ENCODE data around the gene KLHL4. TPM values are rescaled to one million over a fixed set of nuclear protein-coding genes. Genes with fewer than 3 reads are reported as not detected.

Gene KLHL4, protein sequence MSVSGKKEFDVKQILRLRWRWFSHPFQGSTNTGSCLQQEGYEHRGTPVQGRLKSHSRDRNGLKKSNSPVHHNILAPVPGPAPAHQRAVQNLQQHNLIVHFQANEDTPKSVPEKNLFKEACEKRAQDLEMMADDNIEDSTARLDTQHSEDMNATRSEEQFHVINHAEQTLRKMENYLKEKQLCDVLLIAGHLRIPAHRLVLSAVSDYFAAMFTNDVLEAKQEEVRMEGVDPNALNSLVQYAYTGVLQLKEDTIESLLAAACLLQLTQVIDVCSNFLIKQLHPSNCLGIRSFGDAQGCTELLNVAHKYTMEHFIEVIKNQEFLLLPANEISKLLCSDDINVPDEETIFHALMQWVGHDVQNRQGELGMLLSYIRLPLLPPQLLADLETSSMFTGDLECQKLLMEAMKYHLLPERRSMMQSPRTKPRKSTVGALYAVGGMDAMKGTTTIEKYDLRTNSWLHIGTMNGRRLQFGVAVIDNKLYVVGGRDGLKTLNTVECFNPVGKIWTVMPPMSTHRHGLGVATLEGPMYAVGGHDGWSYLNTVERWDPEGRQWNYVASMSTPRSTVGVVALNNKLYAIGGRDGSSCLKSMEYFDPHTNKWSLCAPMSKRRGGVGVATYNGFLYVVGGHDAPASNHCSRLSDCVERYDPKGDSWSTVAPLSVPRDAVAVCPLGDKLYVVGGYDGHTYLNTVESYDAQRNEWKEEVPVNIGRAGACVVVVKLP
- total RNA-seq (2021; ENCODE audit: unreplicated experiment) (0.10 TPM), Bru-seq, nascent RNA (not detected), BruChase-seq, experiment 1, labeled RNA remaining after a 6-hour chase (percentile 0 among the genes with signal in this experiment), BruChase-seq, experiment 2, labeled RNA remaining after a 2-hour chase (percentile 1 among the genes with signal in this experiment)
- not detected in 2 replicates for polyA plus RNA-seq (2012)
- long read RNA-seq = 0 reads

DNA sequence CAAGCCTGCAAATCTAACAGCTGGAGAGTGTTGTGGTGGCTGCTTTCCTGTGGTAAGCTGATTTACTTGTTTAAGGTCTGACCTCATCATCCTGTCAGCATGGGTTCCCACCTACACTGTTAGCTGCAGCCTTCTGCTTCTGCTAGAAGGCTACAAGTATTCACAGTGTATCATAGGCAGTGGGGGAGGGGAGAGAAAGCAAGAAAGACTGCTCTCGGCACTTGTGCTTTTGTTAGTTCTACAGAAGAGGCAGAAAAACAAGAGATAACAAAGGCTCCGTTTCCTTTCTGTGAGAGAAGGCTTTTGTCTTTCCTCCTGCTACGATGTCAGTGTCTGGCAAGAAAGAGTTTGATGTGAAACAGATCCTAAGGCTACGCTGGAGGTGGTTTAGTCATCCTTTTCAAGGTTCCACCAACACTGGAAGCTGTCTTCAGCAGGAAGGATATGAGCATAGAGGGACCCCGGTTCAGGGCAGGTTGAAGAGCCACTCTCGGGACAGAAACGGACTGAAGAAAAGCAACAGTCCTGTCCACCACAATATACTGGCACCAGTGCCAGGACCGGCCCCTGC is at the start of gene KLHL4:
KLHL4 (plus strand) TSS at position 232 of the 571 bp plus-strand sequence; CDS start at position 324, 92 bp downstream.
- H2AFZ ChIP-seq (ENCODE audit: low read depth, low read length, poor library complexity, severe bottlenecking) = no peak within 1 kb of the TSS
- H3K9me3 ChIP-seq (ENCODE audit: control insufficient read depth in 1 of 2, insufficient read depth in 1 of 2, low read depth in 1 of 2, low read length in 2 of 2) = no peaks in the 10 kb centered on the region
- H3K4me3 ChIP-seq (replicated peaks in 1 of 2; ENCODE audit: low read depth in 1 of 2, low read length in 2 of 2) = no peak within 1 kb of the TSS
- no peaks in the 10 kb centered on the region for H3K36me3 ChIP-seq (ENCODE audit: control insufficient read depth in 1 of 2, insufficient read depth in 2 of 2, low read length in 2 of 2)
- H3K9ac ChIP-seq (ENCODE audit: low read length) = no peak within 1 kb of the TSS
- RAD21 ChIA-PET (ENCODE audit: low non-redundant PET in 1 of 2, low total read pairs in 2 of 2, uncharacterized antibody in 2 of 2, unreplicated experiment in 2 of 2) = no interaction called here
- no peak for ATAC-seq
- POLR2A ChIA-PET = no interaction called here
- no peaks in the 10 kb centered on the region for H4K20me1 ChIP-seq (ENCODE audit: insufficient read depth)
- no peak within 1 kb of the TSS for H3K27ac ChIP-seq (ENCODE audit: low read depth, low read length)
- H3K4me2 ChIP-seq (ENCODE audit: low read length) = no peak within 1 kb of the TSS
- no peaks in the 10 kb centered on the region for H3K27me3 ChIP-seq (ENCODE audit: insufficient read depth, low read length)
- intact Hi-C loops (cut with micrococcal nuclease) = no loop called here
- H3K9me2 ChIP-seq (ENCODE audit: insufficient read depth) = no peaks in the 10 kb centered on the region
- H3K79me2 ChIP-seq (ENCODE audit: insufficient read depth, low read length) = no peaks in the 10 kb centered on the region
- no peaks in the 10 kb centered on the region for H3K4me1 ChIP-seq (ENCODE audit: control insufficient read depth in 1 of 2, insufficient read depth in 2 of 2, low read length in 2 of 2)
- CTCF ChIA-PET = no interaction called here
- DNase-seq (ENCODE audit: low read depth, low spot score) = no peak
- TF ChIP-seq, protein P1, sequence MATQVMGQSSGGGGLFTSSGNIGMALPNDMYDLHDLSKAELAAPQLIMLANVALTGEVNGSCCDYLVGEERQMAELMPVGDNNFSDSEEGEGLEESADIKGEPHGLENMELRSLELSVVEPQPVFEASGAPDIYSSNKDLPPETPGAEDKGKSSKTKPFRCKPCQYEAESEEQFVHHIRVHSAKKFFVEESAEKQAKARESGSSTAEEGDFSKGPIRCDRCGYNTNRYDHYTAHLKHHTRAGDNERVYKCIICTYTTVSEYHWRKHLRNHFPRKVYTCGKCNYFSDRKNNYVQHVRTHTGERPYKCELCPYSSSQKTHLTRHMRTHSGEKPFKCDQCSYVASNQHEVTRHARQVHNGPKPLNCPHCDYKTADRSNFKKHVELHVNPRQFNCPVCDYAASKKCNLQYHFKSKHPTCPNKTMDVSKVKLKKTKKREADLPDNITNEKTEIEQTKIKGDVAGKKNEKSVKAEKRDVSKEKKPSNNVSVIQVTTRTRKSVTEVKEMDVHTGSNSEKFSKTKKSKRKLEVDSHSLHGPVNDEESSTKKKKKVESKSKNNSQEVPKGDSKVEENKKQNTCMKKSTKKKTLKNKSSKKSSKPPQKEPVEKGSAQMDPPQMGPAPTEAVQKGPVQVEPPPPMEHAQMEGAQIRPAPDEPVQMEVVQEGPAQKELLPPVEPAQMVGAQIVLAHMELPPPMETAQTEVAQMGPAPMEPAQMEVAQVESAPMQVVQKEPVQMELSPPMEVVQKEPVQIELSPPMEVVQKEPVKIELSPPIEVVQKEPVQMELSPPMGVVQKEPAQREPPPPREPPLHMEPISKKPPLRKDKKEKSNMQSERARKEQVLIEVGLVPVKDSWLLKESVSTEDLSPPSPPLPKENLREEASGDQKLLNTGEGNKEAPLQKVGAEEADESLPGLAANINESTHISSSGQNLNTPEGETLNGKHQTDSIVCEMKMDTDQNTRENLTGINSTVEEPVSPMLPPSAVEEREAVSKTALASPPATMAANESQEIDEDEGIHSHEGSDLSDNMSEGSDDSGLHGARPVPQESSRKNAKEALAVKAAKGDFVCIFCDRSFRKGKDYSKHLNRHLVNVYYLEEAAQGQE (IDR thresholded peaks at IDR 0.05; ENCODE audit: low read depth) = no peak
- TF ChIP-seq JUND (IDR thresholded peaks at IDR 0.05) = no peak
- TF ChIP-seq, protein P2, sequence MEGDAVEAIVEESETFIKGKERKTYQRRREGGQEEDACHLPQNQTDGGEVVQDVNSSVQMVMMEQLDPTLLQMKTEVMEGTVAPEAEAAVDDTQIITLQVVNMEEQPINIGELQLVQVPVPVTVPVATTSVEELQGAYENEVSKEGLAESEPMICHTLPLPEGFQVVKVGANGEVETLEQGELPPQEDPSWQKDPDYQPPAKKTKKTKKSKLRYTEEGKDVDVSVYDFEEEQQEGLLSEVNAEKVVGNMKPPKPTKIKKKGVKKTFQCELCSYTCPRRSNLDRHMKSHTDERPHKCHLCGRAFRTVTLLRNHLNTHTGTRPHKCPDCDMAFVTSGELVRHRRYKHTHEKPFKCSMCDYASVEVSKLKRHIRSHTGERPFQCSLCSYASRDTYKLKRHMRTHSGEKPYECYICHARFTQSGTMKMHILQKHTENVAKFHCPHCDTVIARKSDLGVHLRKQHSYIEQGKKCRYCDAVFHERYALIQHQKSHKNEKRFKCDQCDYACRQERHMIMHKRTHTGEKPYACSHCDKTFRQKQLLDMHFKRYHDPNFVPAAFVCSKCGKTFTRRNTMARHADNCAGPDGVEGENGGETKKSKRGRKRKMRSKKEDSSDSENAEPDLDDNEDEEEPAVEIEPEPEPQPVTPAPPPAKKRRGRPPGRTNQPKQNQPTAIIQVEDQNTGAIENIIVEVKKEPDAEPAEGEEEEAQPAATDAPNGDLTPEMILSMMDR (IDR thresholded peaks at IDR 0.05 in 2 of 3, conservative IDR thresholded peaks at IDR 0.05 in 1 of 3; ENCODE audit: borderline replicate concordance in 1 of 3, insufficient read depth in 1 of 3, low read depth in 2 of 3, low read length in 2 of 3) = no peak
- TF ChIP-seq SIN3A (IDR thresholded peaks at IDR 0.05; ENCODE audit: low read depth) = no peak
- TF ChIP-seq ZFX (IDR thresholded peaks at IDR 0.05) = no peak
- TF ChIP-seq EZH2 (IDR thresholded peaks at IDR 0.05) = no peak
- TF ChIP-seq SP1 (IDR thresholded peaks at IDR 0.05; ENCODE audit: low read depth) = no peak
- TF ChIP-seq POLR2A (IDR thresholded peaks at IDR 0.05; ENCODE audit: borderline replicate concordance, extremely low read depth, insufficient read depth, insufficient read length) = no peak
- no peak for TF ChIP-seq CBX3 (IDR thresholded peaks at IDR 0.05; ENCODE audit: low read depth)
- no peak for TF ChIP-seq EGR1 (IDR thresholded peaks at IDR 0.05; ENCODE audit: low read depth)
- BruUV-seq (replicated peaks) = no TSS peak
